ENCODE measurements around the gene PTPRCAP.

PTPRCAP gene

DNA sequence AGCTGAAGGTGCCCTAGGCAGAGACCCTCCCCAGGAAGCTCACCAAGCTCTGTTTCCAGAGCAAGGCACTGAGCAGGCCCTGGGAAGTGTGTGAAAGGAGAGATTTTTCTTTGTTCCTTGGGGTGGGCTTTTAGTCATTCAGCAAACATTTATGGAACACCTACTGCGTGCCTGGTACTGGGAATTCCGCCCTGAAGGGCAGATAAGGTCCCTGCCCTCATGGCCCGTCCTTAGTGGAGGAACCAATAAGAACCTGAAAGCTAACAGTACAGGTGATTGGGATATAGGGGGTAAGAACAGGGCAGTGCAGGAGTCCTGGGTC is 27.7 kb upstream of the PTPRCAP start:
- no peak for DNase-seq (ENCODE audit: low spot score)

DNA sequence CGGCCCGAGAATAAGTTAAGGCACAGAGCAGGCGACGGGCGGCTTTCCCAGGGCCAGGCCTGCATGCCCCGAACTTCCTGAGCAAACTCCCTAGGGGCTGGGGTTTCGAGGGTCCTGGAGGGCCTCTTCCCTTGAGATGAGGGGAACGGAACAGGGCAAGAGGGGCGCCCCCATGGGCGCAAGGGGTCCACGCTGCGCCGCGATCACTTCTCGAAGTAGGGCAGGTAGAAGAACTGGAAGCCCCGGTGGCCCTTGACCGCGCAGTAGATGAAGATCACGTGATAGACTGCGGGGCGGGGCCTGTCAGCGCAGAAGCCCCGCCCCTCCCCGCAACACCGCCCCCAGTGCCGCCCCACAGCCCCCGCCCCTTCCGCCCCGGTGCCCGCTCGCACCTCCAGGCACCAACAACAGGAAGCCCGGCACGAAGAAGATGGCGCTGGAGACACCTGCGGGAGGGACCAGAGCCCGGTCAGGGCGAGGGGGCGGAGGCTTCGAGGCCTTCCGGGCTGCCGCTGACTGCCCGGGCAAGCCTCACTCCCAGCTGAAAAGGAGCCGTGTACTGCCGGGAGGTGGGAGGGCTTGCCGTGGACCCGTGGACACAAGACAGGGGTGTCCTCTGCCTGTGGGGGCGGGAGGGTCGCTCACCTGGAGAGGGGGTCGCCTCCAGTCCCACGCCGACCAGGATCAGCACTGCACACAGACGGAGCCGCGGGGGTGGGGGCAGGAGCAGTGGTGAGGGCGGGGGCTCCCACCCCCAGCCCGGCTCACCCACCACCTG is 27.1 kb upstream of the PTPRCAP start:
- DNase-seq (ENCODE audit: low spot score): peak; percentile 33

DNA sequence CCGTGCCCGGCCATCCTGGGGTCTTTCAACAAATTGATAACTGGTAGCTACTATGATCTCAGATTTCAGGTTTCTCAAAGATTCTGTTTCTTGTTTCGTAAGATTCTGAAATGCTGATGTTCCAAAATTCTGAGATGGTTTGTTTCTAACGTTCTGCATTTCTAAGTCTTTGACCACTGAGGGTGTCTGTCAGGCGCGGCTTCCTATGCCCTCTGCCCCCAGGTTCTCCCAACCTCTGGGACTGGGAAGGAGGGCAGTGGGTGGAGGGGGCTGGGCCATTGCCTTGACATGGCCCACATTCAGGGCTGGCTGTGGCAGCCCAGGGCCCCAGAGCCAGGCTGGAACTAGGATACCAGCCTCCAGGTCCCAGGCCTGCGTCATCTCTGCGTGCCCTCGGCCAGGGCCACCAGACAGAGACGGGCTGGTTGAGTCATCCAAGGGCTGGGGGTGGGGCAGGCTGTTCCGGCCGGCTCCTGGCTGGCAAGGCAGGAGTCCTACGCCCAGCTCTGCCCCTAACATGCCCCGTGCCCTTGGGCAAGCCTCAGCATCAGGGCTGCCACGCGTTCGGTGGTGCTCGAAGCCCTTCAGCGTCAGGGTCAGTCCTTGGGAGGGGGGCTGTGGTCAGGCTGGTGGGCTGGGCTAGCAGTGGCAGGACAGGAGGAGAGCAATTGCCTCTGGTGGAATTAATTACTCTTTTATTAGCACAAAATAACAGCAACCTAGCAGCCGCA is 26.4 kb upstream of the PTPRCAP start:
- no peak for DNase-seq (ENCODE audit: low spot score)

DNA sequence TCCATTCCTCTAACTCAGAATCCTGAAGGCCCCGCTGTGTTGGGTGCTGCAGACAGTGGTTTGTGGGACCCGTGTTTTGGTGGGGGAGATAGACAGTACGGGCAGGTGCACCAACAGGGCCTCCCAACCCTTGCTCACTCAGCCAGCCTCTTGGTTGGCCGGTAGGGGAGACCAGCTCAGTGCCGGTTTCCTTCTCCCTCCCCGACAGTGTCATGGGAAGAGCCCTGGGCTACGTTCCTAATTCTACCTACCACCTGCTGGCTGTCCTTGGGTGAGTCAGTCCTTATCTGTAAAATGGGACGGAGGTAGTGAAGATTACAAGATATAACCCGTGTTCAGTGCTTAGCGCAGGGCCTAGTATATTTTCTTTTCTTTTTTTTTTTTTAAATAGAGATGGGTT is 25.7 kb upstream of the PTPRCAP start:
- DNase-seq (ENCODE audit: low spot score): peak; percentile 25

DNA sequence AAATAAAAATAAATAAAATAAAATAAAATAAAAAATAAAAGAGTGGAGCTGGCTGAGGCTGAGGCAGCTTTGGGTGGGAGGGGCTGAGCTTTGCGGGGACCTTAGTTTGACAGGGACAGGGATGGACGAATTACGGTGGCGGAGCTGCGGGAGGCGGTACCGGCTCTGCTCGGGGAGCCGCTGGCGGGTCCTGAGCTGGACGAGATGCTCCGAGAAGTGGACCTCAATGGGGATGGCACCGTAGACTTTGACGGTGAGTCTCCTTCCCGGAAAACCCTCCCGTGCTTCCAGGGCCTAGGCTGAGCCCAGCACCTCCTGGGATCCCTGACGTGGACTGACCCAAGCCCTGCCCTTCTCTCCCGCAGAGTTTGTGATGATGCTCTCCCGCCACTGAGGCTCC is 20.8 kb upstream of the PTPRCAP start:
- DNase-seq (ENCODE audit: low spot score): no peak

DNA sequence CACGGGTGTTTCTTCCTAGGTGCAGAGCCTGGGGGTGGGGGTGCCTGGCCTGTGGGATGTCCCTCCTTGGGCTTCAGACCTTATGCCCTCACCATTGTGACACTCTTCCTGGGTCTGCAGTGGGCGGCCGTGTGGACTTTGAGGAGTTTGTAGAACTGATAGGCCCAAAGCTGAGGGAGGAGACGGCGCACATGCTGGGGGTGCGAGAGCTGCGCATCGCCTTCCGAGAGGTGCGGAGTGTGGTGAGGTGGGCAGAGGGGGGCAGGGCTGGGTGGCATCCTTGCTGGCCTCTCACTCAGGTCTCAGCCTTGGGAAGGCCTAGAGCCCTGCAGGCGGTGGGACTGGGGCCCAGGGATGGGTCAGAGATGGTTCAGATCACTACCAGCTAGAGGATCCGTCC is 20.0 kb upstream of the PTPRCAP start:
- no peak for DNase-seq (ENCODE audit: low spot score)

DNA sequence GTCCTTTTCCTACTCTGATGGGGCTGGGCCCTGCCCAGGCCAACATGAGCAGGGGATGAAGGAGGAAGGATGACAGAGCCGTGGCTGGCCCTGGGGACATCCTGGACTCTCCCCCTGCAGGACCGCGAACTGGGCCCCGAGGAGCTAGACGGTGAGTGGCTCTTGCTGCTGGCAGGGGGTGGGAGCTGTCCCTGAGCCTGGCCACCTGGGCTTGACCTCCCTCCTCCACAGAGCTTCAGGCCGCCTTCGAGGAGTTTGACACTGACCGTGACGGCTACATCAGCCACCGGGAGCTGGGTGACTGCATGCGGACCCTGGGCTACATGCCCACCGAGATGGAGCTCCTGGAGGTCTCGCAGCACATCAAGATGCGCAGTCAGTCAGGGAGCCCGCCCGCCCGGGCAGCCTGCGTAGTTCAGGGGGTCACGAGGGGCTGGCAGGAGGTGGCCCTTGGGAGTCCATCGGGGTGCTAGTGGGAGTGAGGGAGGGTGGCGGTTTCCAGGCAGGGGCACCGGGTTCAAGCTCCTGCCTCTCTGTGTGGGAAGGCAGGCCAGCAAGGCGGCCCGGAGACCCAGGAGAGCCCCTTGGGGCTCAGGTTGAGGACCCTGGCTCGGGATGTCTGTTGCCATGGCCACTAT is 18.7 kb upstream of the PTPRCAP start:
- DNase-seq (ENCODE audit: low spot score): no peak

DNA sequence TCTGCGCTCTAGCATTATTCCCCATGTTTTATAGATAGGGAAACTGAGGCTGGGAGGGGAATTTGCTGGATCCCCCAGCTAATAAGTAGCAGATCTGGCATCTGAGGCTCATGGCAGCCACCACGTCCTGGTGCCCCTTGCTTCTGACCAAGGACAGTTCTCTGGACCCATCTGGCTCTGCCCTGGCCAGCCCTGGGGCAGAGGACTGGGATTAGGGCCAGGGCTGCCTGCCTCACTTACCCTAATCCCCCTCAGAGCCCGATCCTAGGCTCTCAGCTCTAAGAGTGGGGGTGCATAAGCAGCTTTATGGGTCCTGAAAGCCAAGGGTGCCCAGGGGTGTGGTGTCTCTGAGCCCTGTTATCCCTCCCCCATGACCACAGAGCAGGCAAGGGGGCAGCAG is 17.6 kb upstream of the PTPRCAP start, which contains the start of gene CABP4:
Gene CABP4 (plus strand): TSS at position 301 of the 400 bp plus-strand sequence. CDS start 70 bp downstream, at position 371.
- no peak for DNase-seq (ENCODE audit: low spot score)

DNA sequence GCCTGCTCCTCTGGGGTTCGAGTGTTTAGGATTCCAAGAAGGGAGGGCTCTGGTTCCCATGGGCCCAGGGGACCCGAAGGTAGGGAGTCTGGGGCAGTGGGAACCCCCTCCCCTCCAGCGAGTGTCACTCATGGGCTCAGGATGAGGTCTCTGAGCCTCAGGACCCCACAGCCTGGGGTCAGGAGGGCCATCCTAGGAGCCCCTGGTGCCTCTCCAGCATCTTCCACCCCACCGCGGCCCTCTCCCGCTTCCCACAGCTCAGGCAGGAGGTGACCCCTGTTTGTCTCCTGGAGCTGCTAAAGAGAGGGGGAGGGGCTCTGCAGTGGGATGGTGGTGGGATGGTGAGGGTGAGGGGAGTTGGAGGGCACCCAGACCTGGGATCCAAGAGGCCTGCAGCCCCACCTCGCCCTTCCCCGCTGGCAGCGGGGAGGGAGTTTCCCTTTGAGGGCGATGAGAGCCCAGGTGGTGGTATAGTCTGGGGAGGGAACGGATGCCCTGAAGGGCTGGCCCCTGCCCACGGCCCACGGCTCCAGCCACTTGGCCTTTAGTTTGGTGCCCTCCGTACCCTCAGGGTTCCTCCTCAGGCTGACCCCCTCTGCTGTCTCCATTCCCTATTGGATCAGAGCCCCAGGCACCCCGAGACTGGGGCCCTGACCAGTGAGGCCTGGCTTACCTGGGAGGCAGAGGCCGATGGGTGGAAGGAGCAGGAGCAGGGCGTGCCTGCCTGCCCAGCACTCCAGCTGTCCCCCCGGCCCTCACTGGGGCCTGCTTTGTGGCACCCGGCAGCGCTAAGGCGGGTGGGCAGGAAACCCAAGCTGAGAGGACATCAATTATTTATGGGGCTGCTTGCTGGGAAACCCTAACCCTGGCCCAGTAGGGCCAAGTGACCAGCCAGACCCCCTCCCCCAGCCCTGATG is 16.6 kb upstream of the PTPRCAP start:
- DNase-seq (ENCODE audit: low spot score): no peak

DNA sequence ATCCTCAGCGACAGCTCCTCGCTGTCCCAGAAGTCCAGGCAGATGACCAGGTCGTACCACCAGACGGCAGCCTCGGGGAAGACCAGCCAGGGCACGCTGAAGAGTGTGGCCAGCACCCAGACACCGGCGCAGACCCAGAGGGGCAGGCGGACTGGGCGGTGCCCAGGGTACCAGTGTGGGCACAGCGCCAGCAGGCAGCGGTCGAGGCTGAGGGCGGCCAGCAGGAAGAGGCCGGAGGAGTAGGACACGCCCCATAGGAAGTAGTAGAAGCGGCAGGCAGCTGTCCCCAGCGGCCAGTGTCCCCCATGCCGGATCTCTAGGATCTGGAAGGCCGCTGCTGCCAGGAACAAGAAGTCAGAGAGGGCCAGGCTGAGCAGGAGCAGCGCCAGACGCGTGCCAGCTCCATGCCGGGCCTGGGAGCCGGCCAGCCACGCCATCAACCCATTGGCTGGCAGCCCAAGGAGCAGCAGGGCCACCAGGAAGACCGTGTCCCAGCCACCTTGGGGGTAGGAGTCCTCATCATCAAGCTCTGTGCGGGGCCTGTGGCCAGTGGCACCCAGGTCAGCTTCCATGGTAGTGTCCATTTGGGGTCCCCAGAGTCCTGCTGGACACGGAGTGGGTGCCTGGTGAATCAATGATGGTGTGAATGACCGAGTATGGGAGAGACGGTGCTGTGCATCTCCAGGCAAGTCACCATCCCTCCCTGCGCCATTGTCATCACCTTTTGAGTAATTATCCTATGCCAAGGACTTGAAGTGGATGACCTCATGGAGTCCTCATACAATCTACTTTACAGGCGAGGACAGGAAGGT is 14.9 kb upstream of the PTPRCAP start, which contains the start of gene GPR152:
Gene GPR152 (minus strand): TSS at position 589 of the 812 bp plus-strand sequence. CDS start 5 bp downstream, at position 584.
- no peak for DNase-seq (ENCODE audit: low spot score)

DNA sequence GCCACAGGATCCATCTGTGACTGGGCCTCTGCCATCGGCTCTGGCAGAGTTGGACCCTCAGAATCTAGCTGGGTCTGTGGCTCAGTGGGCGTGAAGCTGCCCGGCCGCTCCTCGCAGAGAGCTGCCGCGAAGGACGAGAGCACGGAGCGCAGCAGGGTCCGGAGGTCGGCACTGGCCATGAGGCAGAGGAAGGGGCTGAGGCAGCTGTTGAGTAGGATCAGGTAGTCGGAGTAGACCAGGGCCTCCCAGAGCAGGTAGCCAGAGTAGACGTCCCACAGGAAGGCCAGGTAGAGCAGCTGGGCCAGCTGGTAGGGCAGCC is 14.1 kb upstream of the PTPRCAP start:
- no peak for DNase-seq (ENCODE audit: low spot score)

DNA sequence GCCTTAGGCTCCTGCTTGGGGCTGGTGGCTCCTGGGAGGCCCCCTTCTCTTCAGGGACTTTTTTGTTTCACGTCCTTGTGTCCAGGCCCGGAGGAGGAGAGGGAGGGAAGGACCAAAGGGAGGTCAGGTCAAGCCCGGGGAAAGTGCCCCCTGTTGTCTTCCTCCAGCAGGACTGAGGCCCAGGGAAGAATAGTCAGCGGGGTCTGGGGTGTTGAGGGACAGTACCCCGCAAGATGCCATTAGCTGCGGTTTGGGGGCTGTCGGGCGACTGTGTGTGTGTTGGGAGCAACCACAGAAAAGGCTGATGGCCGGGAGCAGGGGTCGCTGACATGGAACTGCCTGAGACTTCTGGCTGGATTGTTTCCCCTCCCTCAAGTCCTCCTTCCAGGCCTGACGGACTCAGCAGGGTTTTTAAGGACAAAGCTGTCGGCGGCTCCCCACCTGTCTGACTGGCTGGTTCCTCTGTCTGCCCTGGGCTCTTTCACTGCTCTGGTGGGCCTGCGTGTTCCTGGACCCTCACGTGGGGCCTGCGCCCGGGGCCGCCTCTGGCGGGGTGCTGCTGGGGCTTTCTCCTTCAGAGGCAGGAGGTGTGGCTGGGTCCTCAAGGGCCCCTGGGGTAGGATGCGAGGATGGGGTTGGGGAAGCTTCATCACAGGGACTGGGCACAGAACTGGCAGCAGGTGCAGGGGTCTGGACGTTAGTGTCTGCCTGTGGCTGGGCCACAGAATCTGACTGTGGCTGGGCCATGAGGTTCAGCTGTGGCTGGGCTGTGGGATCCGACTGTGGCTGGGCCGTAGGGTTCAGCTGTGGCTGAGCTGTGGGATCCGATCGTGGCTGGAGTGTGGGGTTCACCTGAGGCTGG is 13.5 kb upstream of the PTPRCAP start:
- no peak for DNase-seq (ENCODE audit: low spot score)

DNA sequence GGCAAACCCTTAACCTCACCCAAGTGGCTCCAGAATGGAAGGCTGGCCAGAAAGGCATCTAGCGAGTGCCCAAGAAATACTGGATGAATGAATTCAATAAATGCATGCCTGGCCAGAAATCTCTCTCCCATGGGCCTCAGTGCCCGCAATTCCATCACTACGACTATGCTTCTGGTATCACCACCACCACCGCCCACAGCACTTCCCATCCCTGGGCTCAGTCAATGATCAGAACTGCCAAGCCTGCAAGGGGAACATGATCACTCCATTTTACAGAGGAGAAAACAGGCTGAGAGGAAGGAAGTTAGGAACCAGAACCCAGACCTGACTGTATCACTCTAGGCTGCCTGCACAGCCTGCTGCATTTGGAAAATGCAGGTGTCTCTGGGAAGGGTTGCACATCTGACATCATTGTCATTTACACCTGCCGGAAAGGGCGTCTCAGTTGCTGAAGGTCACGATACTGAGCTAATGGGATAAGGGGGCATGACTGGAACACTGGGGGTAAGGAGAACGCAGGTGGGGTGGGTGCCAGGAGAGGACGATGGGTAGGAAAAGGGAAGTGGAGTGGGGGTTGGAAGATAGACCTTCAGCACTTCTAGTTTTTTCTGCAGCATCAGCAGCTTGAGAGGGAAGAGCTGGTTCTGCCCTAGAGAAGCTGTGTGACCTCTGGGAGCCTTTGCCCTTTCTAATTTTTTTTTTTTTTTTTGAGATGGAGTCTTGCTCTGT is 11.8 kb upstream of the PTPRCAP start:
- DNase-seq (ENCODE audit: low spot score): no peak

DNA sequence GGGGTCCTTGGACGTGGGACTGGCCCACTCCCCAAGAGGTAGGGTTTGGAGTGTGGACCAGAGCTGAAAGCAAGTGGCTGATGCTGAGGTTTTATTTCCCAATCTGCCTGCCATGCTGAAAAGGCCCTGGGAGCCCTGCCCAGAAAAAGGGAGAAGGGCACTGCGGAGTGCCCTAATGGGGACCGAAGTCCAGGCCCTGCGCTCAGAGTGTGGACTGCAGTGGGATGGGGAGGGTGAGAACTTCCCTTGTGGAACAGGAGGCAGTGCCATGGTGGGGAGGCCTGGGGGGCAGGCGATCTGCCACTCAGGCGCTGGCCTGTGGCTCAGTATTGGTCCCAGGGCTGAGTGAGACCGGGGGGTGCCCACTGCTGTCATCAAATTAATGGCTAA is 10.7 kb upstream of the PTPRCAP start:
- no peak for DNase-seq (ENCODE audit: low spot score)

DNA sequence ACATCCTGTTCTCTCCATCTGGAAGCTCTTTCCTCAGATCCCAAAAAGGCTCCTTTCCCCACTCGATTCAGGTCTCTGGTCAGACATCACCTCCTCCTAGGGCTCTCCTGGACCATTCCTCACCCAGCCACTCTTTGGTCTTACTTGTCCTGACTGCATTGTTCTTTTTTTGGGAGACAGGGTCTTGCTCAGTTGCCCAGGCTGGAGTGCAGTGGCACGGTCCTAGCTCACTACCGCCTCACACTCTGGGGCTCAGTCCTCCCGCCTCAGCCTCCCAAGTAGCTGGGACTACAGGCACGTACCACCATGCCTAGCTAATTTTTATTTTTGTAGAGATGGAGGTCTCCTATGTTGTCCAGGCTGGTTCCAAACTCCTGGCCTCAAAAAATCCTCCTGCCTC is 8.0 kb upstream of the PTPRCAP start:
- no peak for DNase-seq (ENCODE audit: low spot score)

DNA sequence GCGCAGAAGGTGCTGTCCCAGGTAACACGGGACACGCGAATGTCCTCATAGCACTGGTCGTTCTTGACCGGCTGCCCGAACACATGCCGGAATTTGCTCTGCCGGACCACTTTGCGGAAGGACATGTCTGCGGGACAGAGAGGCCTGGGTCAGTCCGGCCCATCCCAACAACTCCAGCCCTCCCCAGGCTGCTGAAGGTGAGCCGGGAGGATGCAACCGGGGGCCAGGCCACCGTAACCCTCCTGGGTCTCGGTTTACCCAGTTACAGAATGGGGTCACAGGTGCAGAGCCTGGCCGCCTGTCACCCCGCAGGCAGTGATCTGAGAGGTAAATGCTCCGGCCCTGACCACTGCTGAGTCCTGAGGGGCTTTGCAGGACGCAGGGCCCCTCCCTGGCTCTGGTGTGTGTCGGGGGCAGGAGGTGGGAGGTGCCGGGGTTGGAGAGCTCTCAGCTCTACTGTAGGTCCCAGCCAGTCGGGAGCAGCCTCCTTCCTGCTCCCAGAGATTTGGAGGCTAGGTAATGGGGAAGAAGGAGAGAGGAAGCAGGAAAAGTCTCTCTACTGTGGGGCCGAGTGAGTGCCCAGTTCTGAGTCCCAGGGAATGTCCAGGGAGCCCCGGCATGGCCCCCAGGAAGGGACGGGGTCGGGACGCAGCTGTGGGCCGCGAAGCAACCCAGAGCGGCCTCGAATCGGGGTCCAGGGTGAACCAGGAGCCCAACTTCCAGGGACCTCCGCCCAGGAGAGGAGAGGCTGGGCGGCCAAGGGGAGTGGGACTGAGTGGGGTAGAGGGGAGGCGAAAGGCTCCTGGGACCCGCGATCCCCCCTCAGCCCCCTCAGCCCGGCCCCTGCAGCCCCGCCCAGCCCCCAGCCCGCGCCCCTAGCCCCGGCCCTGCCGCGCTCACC is 5.3 kb upstream of the PTPRCAP start:
- no peak for DNase-seq (ENCODE audit: low spot score)

DNA sequence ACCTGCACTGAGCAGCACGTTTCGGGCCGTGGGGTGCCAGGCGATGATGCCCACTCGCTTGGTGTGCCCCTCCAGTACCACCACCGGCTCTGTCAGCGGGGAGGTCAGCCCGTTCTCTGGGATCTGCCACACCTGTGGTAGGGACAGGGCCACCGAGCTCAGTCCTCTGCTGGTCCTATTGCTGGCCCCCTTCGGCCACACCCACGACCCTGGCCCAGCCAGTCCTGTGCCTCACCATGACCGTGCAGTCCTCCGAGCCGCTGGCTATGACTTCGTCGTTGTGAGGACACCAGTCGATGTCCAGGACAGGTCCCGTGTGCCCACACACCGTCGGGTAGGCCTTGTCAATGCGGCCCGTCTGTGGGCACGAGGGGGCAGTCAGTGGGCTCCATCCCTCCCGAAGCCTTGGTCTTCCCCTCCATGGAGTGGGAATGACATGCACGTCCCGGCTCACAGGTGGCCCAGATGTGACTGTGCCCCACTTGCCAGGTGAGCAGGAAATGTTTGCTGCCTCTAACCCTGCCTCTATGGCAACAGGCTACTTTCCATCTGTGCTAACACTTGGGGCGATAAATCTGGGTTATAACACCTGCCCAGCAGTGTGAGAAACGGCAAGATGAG is 4.4 kb upstream of the PTPRCAP start:
- no peak for DNase-seq (ENCODE audit: low spot score)

DNA sequence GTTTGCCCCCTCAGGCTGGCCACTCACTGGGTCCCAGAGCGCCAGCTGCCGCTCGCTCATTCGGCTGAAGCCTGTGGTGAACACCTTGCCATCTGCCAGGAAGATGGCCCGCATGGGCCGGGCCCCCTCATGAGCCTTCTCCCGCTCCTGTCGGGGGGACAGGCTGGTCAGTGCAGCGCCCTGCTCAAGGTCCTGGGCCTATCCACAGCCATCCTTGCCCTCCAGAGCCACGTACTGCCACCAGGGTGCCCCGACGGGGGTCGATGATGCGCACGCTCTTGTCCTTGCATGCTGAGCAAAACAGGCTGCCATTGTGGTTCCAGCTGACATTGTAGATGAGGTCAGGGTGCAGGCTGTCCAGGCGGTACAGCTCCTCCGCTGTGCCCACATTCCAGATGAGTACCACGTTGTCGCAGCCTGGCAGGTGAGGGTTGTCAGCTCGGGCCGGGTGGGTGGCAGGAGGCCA is 3.6 kb upstream of the PTPRCAP start:
- DNase-seq (ENCODE audit: low spot score): no peak

Data from D341Med (cell line).